GM21528 (cell line): ENCODE data around the gene LRRC4B.
"Not testable (repeated sequence)": the region's sequence is repeated elsewhere in the genome, so short reads cannot be mapped to it uniquely, and the experiment has no call there.

Experiments used
- ATAC-seq: cut with Tn5 transposase; IDR thresholded peaks from one replicate; pipeline ENCODE4 v1.9.1; 2021; ENCODE audit warnings: mild to moderate bottlenecking, moderate library complexity; ENCODE audit not compliant: unreplicated experiment, low FRiP score

LRRC4B gene

GRCh38 chr19:50576769-50577168 lies 8.5 kb upstream of the LRRC4B start:
- ATAC-seq, result not testable (repeated sequence)

GRCh38 chr19:50573741-50574461 lies 5.7 kb upstream of the LRRC4B start:
- ATAC-seq, result no peak

- ATAC-seq, result no peak
Measured at GRCh38 chr19:50570997-50571396, 2.8 kb upstream of the LRRC4B start.

- ATAC-seq, result no peak
Measured at GRCh38 chr19:50569938-50570540, 1.8 kb upstream of the LRRC4B start.

DNA sequence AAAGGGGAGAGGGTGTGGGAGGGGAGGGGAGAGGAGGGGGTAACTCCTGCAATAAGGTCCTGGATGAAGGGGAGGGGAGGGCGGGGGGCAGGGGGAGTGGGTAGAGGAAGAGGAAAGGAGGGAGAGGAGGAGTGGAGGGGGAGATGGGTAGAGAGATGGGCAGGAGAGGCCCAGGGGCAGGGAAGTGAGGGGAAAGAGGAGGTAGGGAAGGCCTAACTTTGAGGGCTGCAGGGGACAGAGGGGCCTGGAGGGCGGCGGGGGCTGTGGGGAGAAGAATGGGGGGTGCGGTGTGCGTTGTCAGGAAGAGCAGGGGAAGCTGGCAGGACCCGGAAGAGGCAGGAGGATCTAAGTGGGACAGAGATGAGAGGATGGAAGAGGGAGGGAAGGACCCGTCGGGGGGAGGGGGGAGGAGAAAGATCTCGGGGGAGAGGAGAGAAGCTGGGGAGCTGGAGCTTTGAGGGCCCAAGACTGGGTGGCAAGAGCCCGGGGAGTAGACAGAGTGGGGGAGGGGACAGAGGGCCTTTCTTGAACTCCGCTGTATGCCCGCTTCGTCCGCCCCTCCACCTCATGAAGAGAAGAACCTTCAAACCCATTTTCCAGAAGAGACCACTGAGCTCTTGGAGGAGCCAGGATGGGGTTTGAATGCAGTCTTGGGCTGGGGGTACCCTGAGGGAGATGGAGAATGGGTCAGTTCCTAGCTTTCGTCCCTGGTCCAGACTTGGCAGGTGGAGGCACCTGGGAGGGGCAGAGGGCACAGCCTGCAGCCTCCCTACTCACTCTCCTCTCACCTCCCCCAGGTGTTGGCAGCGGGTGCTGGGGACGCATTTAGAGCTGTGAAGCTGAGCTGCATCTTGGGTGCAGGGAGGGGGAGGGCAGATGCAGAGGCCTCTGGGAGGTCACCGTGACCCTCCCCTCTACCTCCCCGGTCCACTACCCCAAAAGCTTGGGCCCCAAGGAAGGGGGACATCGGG lies 778 bp upstream of the LRRC4B start:
- no peak for ATAC-seq

GRCh38 chr19:50567052-50567841 lies 988 bp downstream of the LRRC4B start:
- no peak for ATAC-seq

DNA sequence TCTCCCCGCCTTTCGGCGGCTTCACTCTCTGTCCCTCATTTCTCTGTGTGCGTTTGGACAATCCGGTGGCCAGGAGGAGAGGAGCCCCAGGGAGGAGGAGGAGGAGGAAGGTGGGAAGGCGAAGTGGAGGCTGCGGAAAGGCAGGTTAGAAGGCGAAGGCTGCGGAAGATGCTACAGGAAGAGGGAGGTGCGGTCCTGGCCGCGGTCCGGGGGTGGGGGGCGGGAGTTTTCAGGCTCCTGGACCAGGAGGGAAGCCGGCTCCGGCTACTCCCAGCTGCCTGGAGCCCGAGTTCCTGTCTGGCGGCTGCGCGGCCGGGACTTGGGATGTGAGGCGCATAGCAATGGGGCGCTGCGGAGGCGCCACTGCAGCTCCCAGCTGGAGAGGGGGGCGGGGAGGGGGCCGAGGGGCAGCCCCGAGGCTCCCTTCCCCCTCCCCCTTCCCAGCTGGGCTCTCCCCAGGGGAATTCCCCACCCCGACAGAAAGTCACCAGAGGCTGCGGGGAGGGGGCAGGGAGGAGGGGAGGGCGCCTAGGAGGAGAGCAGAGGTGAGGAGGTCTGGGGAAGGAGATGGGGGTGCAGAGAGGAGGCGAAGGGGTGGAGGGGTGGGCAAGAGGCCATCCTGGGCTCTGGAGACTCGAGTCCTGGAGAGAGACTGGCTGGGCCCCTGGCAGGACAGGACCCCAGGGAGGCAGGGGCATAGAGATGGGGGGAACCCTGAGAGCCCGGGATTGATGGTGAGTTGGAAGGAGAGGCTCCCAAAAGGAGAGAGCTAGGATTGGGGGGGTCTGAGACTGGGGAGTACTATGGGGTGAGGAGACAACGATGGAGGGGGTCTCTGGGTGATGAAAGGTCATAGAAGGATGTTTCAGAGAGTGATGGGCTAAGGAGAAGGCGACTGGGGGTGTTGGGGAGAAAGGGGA lies 2.0 kb downstream of the LRRC4B start:
- no peak for ATAC-seq

DNA sequence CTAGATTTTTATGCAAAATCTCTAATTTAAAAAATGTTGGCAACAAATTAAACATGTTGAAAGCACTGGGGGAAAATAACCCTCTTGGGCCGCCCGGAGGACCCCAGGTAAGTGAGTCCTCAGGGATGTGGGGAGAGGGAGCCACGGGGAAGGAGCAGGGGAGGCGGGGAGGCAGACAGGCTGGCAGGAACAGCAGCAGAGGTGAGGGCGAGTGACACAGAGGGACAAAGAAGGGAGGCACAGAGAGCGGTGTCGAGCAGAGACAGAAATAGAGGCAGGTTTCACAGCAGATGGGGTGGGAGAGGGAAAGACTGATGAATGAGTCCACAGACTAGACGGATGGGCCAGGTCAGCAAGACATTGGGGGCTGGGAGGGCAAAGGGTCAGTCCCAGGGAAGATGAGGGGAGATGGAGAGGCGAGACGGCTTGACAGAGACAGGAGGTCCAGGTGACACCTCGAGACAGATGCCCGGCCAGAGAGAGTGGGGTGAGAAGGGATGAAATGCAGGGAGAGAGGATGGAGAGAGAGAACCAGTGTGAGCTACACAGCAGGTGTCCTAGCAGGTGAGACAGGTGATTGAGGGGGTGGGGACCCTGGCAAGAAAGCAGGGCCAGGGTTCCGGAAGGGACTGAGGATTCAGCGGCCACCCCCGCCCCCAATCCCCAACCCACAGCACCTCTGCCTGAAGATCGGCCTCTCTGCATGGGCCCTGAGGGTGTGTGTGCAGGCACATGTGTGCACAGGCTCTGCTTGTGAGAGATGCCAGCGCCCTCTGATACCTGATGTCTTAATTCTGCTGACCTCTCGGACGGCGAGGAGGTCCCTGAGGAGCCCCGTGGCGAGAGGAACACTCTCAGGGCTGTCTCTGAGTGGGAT lies 3.8 kb downstream of the LRRC4B start:
- no peak for ATAC-seq

GRCh38 chr19:50563597-50563996 lies 4.6 kb downstream of the LRRC4B start:
- no peak for ATAC-seq

DNA sequence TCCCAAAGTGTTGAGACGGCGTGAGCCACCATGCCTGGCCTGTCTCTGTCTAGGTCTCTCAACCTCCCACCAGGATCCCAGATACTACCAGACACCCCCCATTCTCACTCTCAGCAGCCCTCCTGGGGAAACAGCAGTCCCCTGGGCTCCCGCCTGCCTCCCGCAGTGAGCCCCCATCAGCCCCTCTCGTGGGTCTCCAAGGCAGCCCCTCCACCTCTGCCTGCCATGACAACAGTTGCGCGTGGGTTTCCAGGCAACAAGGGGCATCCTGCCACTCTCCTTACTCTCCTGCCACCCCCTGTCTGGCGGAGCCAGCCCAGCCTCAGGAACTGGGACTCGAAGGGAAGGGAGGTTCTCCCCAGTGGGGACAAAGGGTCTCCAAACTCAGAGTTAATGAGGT lies 5.2 kb downstream of the LRRC4B start:
- ATAC-seq, result no peak

GRCh38 chr19:50562329-50562728 lies 5.9 kb downstream of the LRRC4B start:
- no peak for ATAC-seq

- no peak for ATAC-seq
Measured at GRCh38 chr19:50559636-50560035, 8.6 kb downstream of the LRRC4B start.

- no peak for ATAC-seq
Measured at GRCh38 chr19:50558449-50558848, 9.8 kb downstream of the LRRC4B start.

GRCh38 chr19:50558039-50558438 lies 10.2 kb downstream of the LRRC4B start:
- no peak for ATAC-seq

- ATAC-seq, result no peak
Measured at GRCh38 chr19:50557009-50557613, 11.1 kb downstream of the LRRC4B start.

- ATAC-seq, result no peak
Measured at GRCh38 chr19:50556282-50557008, 11.8 kb downstream of the LRRC4B start.
